Measurements from ENCODE around the gene ONECUT1. TPM values are rescaled to one million over a fixed set of nuclear protein-coding genes. Genes with fewer than 3 reads are reported as not detected.

The ONECUT1 gene
- total and polyA plus RNA-seq, 10 of the 15 experiments (the other 5 are each of a cell fraction or from before 2014, with no cell fraction given) = 0.28 TPM; not detected in 9

- no peaks in the 10 kb centered on the region for H3K9me3 ChIP-seq (replicated peaks; ENCODE audit: control insufficient read depth, insufficient read depth, low read length)
- no TSS peak for BruUV-seq (replicated peaks)
- peaks cover 3% of the 10 kb centered on the region; the same call in 1 of the 2 replicates for H3K4me1 ChIP-seq (ENCODE audit: control insufficient read depth, insufficient read depth, low read length)
- H3K9ac ChIP-seq (ENCODE audit: control insufficient read depth, insufficient read depth, low read length) = no peak overlapping the region
- ATAC-seq (no peak), DNase-seq (ENCODE audit: low read depth, low spot score) (no peak), FAIRE-seq (no peak)
- peaks cover 32 to 46% of the 10 kb centered on the region in 2 experiments for H3K27me3 ChIP-seq (replicated peaks in 1 of 2; ENCODE audit: control insufficient read depth in 2 of 2, insufficient read depth in 2 of 2, low read length in 1 of 2)
- H3K79me2 ChIP-seq (ENCODE audit: control insufficient read depth, insufficient read depth, low read length) = no peaks in the 10 kb centered on the region
- no peak overlapping the region for H3K4me2 ChIP-seq (ENCODE audit: control insufficient read depth, insufficient read depth)
- no peak overlapping the region for H3K4me3 ChIP-seq
- 53% methylated on average over 24 of the region's 24 CpGs for WGBS (ENCODE audit: insufficient coverage, insufficient replicate concordance, low lambda C conversion rate, missing lambda C conversion rate)
- POLR2A ChIA-PET = interaction anchor here (0.6 kb wide), 1 partner anchor 9 kb away, joined by 5 read pairs; no protein-coding TSS in a partner anchor
- H3K36me3 ChIP-seq (ENCODE audit: control insufficient read depth in 2 of 2, insufficient read depth in 2 of 2, low read length in 1 of 2) = no peaks in the 10 kb centered on the region
- H4K20me1 ChIP-seq (ENCODE audit: control insufficient read depth, insufficient read depth) = no peaks in the 10 kb centered on the region
- H2AFZ ChIP-seq (ENCODE audit: control insufficient read depth, low read depth, low read length) = no peak overlapping the region
- CTCF ChIA-PET = no interaction called here
- intact Hi-C loops (cut with micrococcal nuclease; ENCODE audit: unreplicated experiment) (no loop called here), in situ Hi-C loops (cut with MboI) (loop anchor here (10.0 kb wide), 1 partner anchor 928 kb away; no protein-coding TSS in a partner anchor)
- RAD21 ChIA-PET (ENCODE audit: unreplicated experiment) = no interaction called here
- SMC1A ChIA-PET (ENCODE audit: uncharacterized antibody, unreplicated experiment) = no interaction called here
- no peak overlapping the region for H3K27ac ChIP-seq (ENCODE audit: control insufficient read depth, insufficient read depth)
- TF ChIP-seq JUNB (IDR thresholded peaks at IDR 0.05) = no peak
- no peak for TF ChIP-seq RELB (IDR thresholded peaks at IDR 0.05; ENCODE audit: low read depth)
- TF ChIP-seq HSF1 (IDR thresholded peaks at IDR 0.05; ENCODE audit: low read depth, low read length) = no peak
- TF ChIP-seq SMAD1 (IDR thresholded peaks at IDR 0.05; ENCODE audit: low read depth, partially characterized antibody) = no peak
- TF ChIP-seq NFXL1 (IDR thresholded peaks at IDR 0.05; ENCODE audit: borderline replicate concordance) = no peak
- no peak for TF ChIP-seq TAF1 (IDR thresholded peaks at IDR 0.05; ENCODE audit: borderline replicate concordance, low read depth, low read length)
- TF ChIP-seq SPI1 (IDR thresholded peaks at IDR 0.05; ENCODE audit: borderline replicate concordance, insufficient read depth, low read depth, low read length) = no peak
- TF ChIP-seq ZNF592 (IDR thresholded peaks at IDR 0.05) = no peak
- TF ChIP-seq BCL11A (IDR thresholded peaks at IDR 0.05; ENCODE audit: low read depth, low read length) = no peak
- no peak for TF ChIP-seq BCLAF1 (IDR thresholded peaks at IDR 0.05)
- no peak for TF ChIP-seq CREM (IDR thresholded peaks at IDR 0.05; ENCODE audit: low read depth)
- no peak for TF ChIP-seq MLLT1 (IDR thresholded peaks at IDR 0.05)
- TF ChIP-seq BACH1 (IDR thresholded peaks at IDR 0.05; ENCODE audit: borderline replicate concordance) = no peak
These were observed 3.0 kb downstream of the ONECUT1 start for GRCh38 chr15:52787123-52787503.
